Measurements from ENCODE around the gene ZC3H18. TPM values are rescaled to one million over a fixed set of nuclear protein-coding genes. Genes with fewer than 3 reads are reported as not detected.

ZC3H18 gene
- total RNA-seq, 1 donor from 2014 or later: 44.5 TPM

- DNase-seq: peak; percentile 69
- Histone ChIP-seq H3K4me1 (peaks cover 21% of the 10 kb centered on the region), H3K9me3 (no peaks in the 10 kb centered on the region), H3K27ac (peak overlapping the region; percentile 84), H3K4me3 (peak overlapping the region; percentile 78), H3K27me3 (no peaks in the 10 kb centered on the region), H3K36me3 (peaks cover 21% of the 10 kb centered on the region)
- peak; percentile 39 for ATAC-seq
- TF ChIP-seq CTCF (IDR thresholded peaks at IDR 0.05): no peak
- intact Hi-C loops (cut with DNase I): no loop called here
Measured at GRCh38 chr16:88651276-88651988, 81.2 kb downstream of the ZC3H18 start.

GRCh38 chr16:88651989-88652761, 82.0 kb downstream of the ZC3H18 start:
- DNase-seq (peak; percentile 66), ATAC-seq (no peak)
- Histone ChIP-seq H3K27ac (peak overlapping the region; percentile 84), H3K27me3 (no peaks in the 10 kb centered on the region), H3K4me1 (peaks cover 21% of the 10 kb centered on the region), H3K36me3 (peaks cover 26% of the 10 kb centered on the region), H3K9me3 (no peaks in the 10 kb centered on the region), H3K4me3 (no peak overlapping the region)
- intact Hi-C loops (cut with DNase I): no loop called here
- TF ChIP-seq CTCF (IDR thresholded peaks at IDR 0.05): no peak

- Histone ChIP-seq H3K36me3 (peaks cover 31% of the 10 kb centered on the region), H3K4me3 (no peak overlapping the region), H3K4me1 (peaks cover 21% of the 10 kb centered on the region), H3K27ac (no peak overlapping the region), H3K9me3 (no peaks in the 10 kb centered on the region), H3K27me3 (no peaks in the 10 kb centered on the region)
- no peak for ATAC-seq
- intact Hi-C loops (cut with DNase I): no loop called here
- no peak for TF ChIP-seq CTCF (IDR thresholded peaks at IDR 0.05)
- DNase-seq: peak; percentile 56
Measured at GRCh38 chr16:88652762-88653063, 82.5 kb downstream of the ZC3H18 start.

GRCh38 chr16:88653101-88653500, 82.9 kb downstream of the ZC3H18 start:
- no peak for TF ChIP-seq CTCF (IDR thresholded peaks at IDR 0.05)
- Histone ChIP-seq H3K4me1 (peaks cover 21% of the 10 kb centered on the region), H3K27ac (no peak overlapping the region), H3K4me3 (no peak overlapping the region), H3K9me3 (no peaks in the 10 kb centered on the region), H3K36me3 (peaks cover 34% of the 10 kb centered on the region), H3K27me3 (no peaks in the 10 kb centered on the region)
- no peak for ATAC-seq
- no peak for DNase-seq
- intact Hi-C loops (cut with DNase I): no loop called here

GRCh38 chr16:88653596-88654362, 83.6 kb downstream of the ZC3H18 start:
- Histone ChIP-seq H3K27me3 (no peaks in the 10 kb centered on the region), H3K27ac (no peak overlapping the region), H3K4me1 (peaks cover 21% of the 10 kb centered on the region), H3K36me3 (peaks cover 34% of the 10 kb centered on the region), H3K9me3 (no peaks in the 10 kb centered on the region), H3K4me3 (no peak overlapping the region)
- no peak for TF ChIP-seq CTCF (IDR thresholded peaks at IDR 0.05)
- ATAC-seq (no peak), DNase-seq (no peak)
- intact Hi-C loops (cut with DNase I): no loop called here

Data from upper lobe of right lung (tissue), 1 donor.